PC-3 (cell line): ENCODE data around the gene FUT4. TPM values are rescaled to one million over a fixed set of nuclear protein-coding genes. Genes with fewer than 3 reads are reported as not detected.

ENCODE experiments used
- ATAC-seq: fragments of 200-7000 bp; cut with Tn5 transposase; 2 replicates; pipeline ENCODE4 v1.9.1; 2020; ENCODE audit warnings: mild to moderate bottlenecking, moderate library complexity
- BruUV-seq: library from RNA; stranded (reverse); fragments of 400-500 nt; replicated peaks from 2 replicates; lab custom pipeline; 2021; lab: Mats Ljungman, UMichigan
- CTCF ChIA-PET: fragments of 300-600 bp; sonication (Branson Sonifier 250); formaldehyde crosslinking; loops from one replicate; lab custom pipeline; 2022; ENCODE audit warnings: antibody characterized with exemption; lab: Charles Lee
- POLR2A ChIA-PET: fragments of 300-600 bp; sonication (Branson Sonifier 250); formaldehyde crosslinking; loops from one replicate; lab custom pipeline; 2022; ENCODE audit warnings: antibody characterized with exemption; ENCODE audit not compliant: unreplicated experiment; lab: Charles Lee
- DNase-seq: peaks from one replicate; pipeline ENCODE4 v3.0.0-alpha.2; 2015
- H2AFZ ChIP-seq: fragments of 300-600 bp; sonication (generic); 2 replicates; pipeline ENCODE4 v1.6.0; 2016; ENCODE audit warnings: antibody characterized with exemption, low read length
- H3F3A ChIP-seq: fragments of 300-600 bp; sonication (generic); one replicate; pipeline ENCODE4 v1.6.0; 2017; ENCODE audit warnings: antibody characterized with exemption, low read length, control low read depth, mild to moderate bottlenecking; ENCODE audit not compliant: unreplicated experiment
- H3K27ac ChIP-seq: fragments of 300-600 bp; sonication (generic); 2 replicates; pipeline ENCODE4 v1.5.1; 2016; ENCODE audit warnings: mild to moderate bottlenecking, low read length
- H3K27me3 ChIP-seq: fragments of 300-600 bp; sonication (generic); 2 replicates; pipeline ENCODE4 v1.6.1; 2016; ENCODE audit warnings: low read length, mixed read lengths
- H3K36me3 ChIP-seq: fragments of 300-600 bp; sonication (generic); 2 replicates; pipeline ENCODE4 v1.6.1; 2016; ENCODE audit warnings: low read depth, mixed run types, low read length, mixed read lengths
- H3K4me1 ChIP-seq: fragments of 300-600 bp; sonication (generic); 2 replicates; pipeline ENCODE4 v1.5.1; 2016; ENCODE audit warnings: low read length; ENCODE audit not compliant: insufficient read depth
- H3K4me2 ChIP-seq: fragments of 300-600 bp; sonication (generic); 2 replicates; pipeline ENCODE4 v1.6.0; 2016; ENCODE audit warnings: low read length
- H3K4me3 ChIP-seq: fragments of 300-600 bp; sonication (generic); 2 replicates; pipeline ENCODE4 v1.5.1; 2016; ENCODE audit warnings: mild to moderate bottlenecking, low read length, mixed read lengths
- H3K79me2 ChIP-seq: fragments of 300-600 bp; sonication (generic); 2 replicates; pipeline ENCODE4 v1.6.1; 2017; ENCODE audit warnings: low read length, mixed read lengths
- H3K9ac ChIP-seq: fragments of 300-600 bp; sonication (generic); 2 replicates; pipeline ENCODE4 v1.6.0; 2016; ENCODE audit warnings: mild to moderate bottlenecking, low read length
- H3K9me2 ChIP-seq: fragments of 300-600 bp; sonication (generic); replicated peaks from 2 replicates; pipeline ENCODE4 v1.6.1; 2016; ENCODE audit warnings: mixed run types, low read length, mixed read lengths
- H3K9me3 ChIP-seq: fragments of 300-600 bp; sonication (generic); 2 replicates; pipeline ENCODE4 v1.6.1; 2016; ENCODE audit warnings: low read length, mixed read lengths
- H4K20me1 ChIP-seq: fragments of 300-600 bp; sonication (generic); 2 replicates; pipeline ENCODE4 v1.6.1; 2016; ENCODE audit warnings: low read length, mixed read lengths
- EZH2 ChIP-seq: fragments of 300-600 bp; sonication (generic); IDR thresholded peaks from one replicate; pipeline ENCODE4 v1.6.1; 2017; ENCODE audit warnings: antibody characterized with exemption, mild to moderate bottlenecking, low read length; ENCODE audit not compliant: unreplicated experiment
- EZH2phosphoT487 ChIP-seq: fragments of 300-600 bp; sonication (generic); IDR thresholded peaks from 2 replicates; pipeline ENCODE4 v1.6.1; 2018; ENCODE audit warnings: mild to moderate bottlenecking, antibody characterized with exemption, low read length, borderline replicate concordance
- intact Hi-C: fragments of 100-400 bp; cut with micrococcal nuclease; formaldehyde crosslinking; loops from 2 replicates; pipeline ENCODE4 v1.9.0; 2023
- total RNA-seq: library from RNA; depleted of rRNA; stranded (reverse); fragments of >200 nt; gene quantifications from 2 replicates; pipeline ENCODE4 v1.2.3, GENCODE V29; 2014
- TF ChIP-seq, protein P1 (sequence below): fragments of 300-600 bp; sonication (generic); conservative IDR thresholded peaks from 2 replicates; pipeline ENCODE4 v1.5.1; 2017; ENCODE audit warnings: antibody characterized with exemption, low read depth, mild to moderate bottlenecking, low read length

FUT4 gene
- total RNA-seq, 1 experiment from 2014 or later: 2.8 TPM

DNA sequence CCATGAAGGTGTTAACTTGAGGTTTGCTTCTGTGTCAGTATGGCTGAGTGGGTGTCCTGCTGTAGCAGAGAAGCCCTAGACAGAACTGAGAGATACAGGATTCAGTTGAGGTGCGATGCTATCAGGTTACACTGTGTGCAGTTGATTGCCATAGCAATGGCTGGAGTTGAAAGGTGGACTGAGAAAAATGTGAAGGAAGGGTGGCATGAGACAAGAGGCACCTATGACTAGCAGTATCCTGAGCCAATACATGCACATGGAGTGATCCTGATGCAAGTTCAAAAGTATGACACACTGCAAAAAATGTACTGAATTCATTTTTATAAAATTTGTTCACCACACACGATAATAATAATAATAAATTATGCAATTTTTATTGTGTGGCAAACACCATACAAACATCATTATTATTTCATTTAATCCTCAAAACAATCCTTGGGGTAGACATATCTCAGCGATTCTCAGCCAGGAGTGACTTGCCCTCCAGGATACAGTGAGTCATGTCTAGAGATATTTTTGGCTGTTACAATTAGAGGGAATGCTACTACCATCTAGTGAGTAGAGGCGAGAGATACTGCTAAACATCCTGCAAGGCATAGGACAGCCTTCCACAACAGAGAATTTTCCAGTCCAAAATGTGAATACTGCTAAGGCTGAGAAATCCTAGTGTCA, 19.6 kb downstream of the FUT4 start:
- H3K36me3 ChIP-seq: no peaks in the 10 kb centered on the region
- peak; percentile 99 for ATAC-seq
- no peaks in the 10 kb centered on the region for H3K79me2 ChIP-seq
- TF ChIP-seq EZH2phosphoT487 (no peak), EZH2 (no peak)
- TF ChIP-seq, protein P1, sequence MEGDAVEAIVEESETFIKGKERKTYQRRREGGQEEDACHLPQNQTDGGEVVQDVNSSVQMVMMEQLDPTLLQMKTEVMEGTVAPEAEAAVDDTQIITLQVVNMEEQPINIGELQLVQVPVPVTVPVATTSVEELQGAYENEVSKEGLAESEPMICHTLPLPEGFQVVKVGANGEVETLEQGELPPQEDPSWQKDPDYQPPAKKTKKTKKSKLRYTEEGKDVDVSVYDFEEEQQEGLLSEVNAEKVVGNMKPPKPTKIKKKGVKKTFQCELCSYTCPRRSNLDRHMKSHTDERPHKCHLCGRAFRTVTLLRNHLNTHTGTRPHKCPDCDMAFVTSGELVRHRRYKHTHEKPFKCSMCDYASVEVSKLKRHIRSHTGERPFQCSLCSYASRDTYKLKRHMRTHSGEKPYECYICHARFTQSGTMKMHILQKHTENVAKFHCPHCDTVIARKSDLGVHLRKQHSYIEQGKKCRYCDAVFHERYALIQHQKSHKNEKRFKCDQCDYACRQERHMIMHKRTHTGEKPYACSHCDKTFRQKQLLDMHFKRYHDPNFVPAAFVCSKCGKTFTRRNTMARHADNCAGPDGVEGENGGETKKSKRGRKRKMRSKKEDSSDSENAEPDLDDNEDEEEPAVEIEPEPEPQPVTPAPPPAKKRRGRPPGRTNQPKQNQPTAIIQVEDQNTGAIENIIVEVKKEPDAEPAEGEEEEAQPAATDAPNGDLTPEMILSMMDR: peak; percentile 76
- H3K27me3 ChIP-seq: no peaks in the 10 kb centered on the region
- H3K9ac ChIP-seq: no peak overlapping the region
- H3F3A ChIP-seq: no peaks in the 10 kb centered on the region
- intact Hi-C loops: loop anchor here (1.0 kb wide), 1 partner anchor 44 kb away; no protein-coding TSS in a partner anchor
- no peak overlapping the region for H3K4me3 ChIP-seq
- no peaks in the 10 kb centered on the region for H3K9me2 ChIP-seq
- no peak overlapping the region for H3K4me2 ChIP-seq
- no peaks in the 10 kb centered on the region for H3K9me3 ChIP-seq
- no peaks in the 10 kb centered on the region for H4K20me1 ChIP-seq
- H2AFZ ChIP-seq: no peak overlapping the region
- BruUV-seq: no TSS peak
- peaks cover 13% of the 10 kb centered on the region for H3K4me1 ChIP-seq
- H3K27ac ChIP-seq: no peak overlapping the region
- DNase-seq: peak; percentile 76
- POLR2A ChIA-PET: no interaction called here
- CTCF ChIA-PET: no interaction called here

DNA sequence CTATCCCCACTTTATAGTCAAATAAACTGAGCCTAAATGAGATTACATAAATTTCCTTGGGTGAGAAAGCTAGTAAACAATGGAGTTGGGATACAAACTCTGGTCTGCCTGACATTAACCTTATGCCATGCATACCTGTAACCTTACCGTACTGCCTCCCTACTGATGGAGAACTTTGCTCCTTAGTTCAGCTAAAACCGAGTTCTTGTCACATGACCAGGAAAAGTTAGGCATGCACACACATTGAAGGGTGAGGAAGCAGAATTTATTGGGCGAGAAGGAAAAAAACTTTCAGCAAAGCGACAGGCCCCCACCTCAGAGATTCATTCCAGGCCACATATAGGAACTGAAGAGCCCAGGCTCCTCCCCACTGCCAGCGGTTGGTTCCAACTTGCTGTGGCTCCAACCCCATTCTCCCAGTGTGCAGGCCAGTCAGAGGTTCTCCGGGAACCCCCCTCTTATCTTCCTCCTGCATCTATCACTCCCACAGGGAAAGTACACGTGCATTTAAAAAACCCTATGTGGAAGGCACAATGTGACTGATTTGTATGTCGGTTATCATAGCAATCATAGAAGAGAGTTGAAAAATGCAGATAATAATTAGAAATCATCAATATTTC, 20.2 kb downstream of the FUT4 start:
- intact Hi-C loops: loop anchor here (1.0 kb wide), 1 partner anchor 45 kb away; no protein-coding TSS in a partner anchor
- H3K4me1 ChIP-seq: peaks cover 13% of the 10 kb centered on the region
- H3K27ac ChIP-seq: no peak overlapping the region
- no peaks in the 10 kb centered on the region for H4K20me1 ChIP-seq
- no peak overlapping the region for H3K4me2 ChIP-seq
- no peaks in the 10 kb centered on the region for H3F3A ChIP-seq
- no peaks in the 10 kb centered on the region for H3K9me3 ChIP-seq
- no peaks in the 10 kb centered on the region for H3K36me3 ChIP-seq
- H3K4me3 ChIP-seq: no peak overlapping the region
- no peaks in the 10 kb centered on the region for H3K27me3 ChIP-seq
- no peak for DNase-seq
- H3K79me2 ChIP-seq: no peaks in the 10 kb centered on the region
- POLR2A ChIA-PET: no interaction called here
- CTCF ChIA-PET: no interaction called here
- no peak overlapping the region for H2AFZ ChIP-seq
- peak; percentile 37 for ATAC-seq
- no peak for TF ChIP-seq EZH2phosphoT487
- TF ChIP-seq, protein P1: no peak
- TF ChIP-seq EZH2: no peak
- no peak overlapping the region for H3K9ac ChIP-seq
- H3K9me2 ChIP-seq: no peaks in the 10 kb centered on the region
- no TSS peak for BruUV-seq

DNA sequence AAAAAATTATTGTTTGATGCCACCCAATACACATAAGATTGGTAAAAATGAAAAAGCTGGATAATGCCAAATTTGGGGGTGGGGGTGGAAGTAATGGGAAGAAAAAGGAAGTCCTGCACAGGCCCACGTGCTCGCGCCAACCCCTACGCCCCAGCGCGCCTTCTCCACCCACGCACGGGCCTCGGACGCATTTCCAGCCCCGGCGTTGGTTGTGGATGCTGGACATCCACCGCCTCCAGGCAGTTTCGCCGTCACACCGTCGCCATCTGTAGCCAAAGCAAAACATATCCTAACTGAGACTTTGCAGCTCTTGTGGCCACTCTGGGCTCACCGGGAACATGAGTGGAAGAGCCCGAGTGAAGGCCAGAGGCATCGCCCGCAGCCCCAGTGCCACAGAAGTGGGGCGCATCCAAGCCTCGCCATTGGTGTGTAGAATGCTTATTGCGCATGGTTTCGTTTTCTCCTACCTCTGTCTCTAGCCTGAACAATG, 23.5 kb downstream of the FUT4 start, which contains the start of gene PIWIL4:
PIWIL4 (plus strand) TSS at position 188 of the 490 bp plus-strand sequence; CDS start at position 339, 151 bp downstream.
- no peak within 1 kb of the TSS for H2AFZ ChIP-seq
- no peaks in the 10 kb centered on the region for H3K9me2 ChIP-seq
- no peaks in the 10 kb centered on the region for H3F3A ChIP-seq
- H3K4me1 ChIP-seq: peaks cover 13% of the 10 kb centered on the region
- no peak within 1 kb of the TSS for H3K4me3 ChIP-seq
- H3K9ac ChIP-seq: no peak within 1 kb of the TSS
- no peaks in the 10 kb centered on the region for H3K9me3 ChIP-seq
- no peaks in the 10 kb centered on the region for H3K36me3 ChIP-seq
- DNase-seq: no peak
- TF ChIP-seq EZH2 (no peak), EZH2phosphoT487 (no peak)
- TF ChIP-seq, protein P1: no peak
- H3K27me3 ChIP-seq: no peaks in the 10 kb centered on the region
- no peak within 1 kb of the TSS for H3K4me2 ChIP-seq
- no peaks in the 10 kb centered on the region for H3K79me2 ChIP-seq
- ChIA-PET POLR2A (no interaction called here), CTCF (no interaction called here)
- no peaks in the 10 kb centered on the region for H4K20me1 ChIP-seq
- ATAC-seq: no peak
- intact Hi-C loops: no loop called here
- no TSS peak for BruUV-seq
- no peak within 1 kb of the TSS for H3K27ac ChIP-seq
